GM12872 (cell line): ENCODE results near the gene CSRNP3.

ENCODE experiments used
- CTCF ChIP-seq: IDR thresholded peaks from 3 replicates; pipeline ENCODE4 v1.5.1; 2011; ENCODE audit warnings: low read depth, mild to moderate bottlenecking, low read length, moderate library complexity; ENCODE audit not compliant: insufficient read depth

Gene CSRNP3

GRCh38 chr2:165645930-165646831 lies 176.7 kb downstream of the CSRNP3 start:
- no peak for TF ChIP-seq CTCF

GRCh38 chr2:165647409-165647808 lies 177.9 kb downstream of the CSRNP3 start:
- TF ChIP-seq CTCF, result no peak

- no peak for TF ChIP-seq CTCF
Measured at GRCh38 chr2:165648801-165649200, 179.3 kb downstream of the CSRNP3 start.

- no peak for TF ChIP-seq CTCF
Measured at GRCh38 chr2:165651233-165651632, 181.7 kb downstream of the CSRNP3 start.

GRCh38 chr2:165655661-165656060 lies 186.2 kb downstream of the CSRNP3 start:
- no peak for TF ChIP-seq CTCF

- no peak for TF ChIP-seq CTCF
Measured at GRCh38 chr2:165660361-165660760, 190.9 kb downstream of the CSRNP3 start.

- no peak for TF ChIP-seq CTCF
Measured at GRCh38 chr2:165662720-165663119, 193.2 kb downstream of the CSRNP3 start.
